AG09309 (cell line): ENCODE data around the gene MBP.
"Not testable (repeated sequence)": the region's sequence is repeated elsewhere in the genome, so short reads cannot be mapped to it uniquely, and the experiment has no call there.

Source experiments
- DNase-seq: peaks from one replicate; pipeline ENCODE4 v3.0.0-alpha.2; 2010; ENCODE audit warnings: low read depth
- H3K4me3 ChIP-seq: 2 replicates; pipeline ENCODE4 v1.5.1; 2011; ENCODE audit warnings: mild to moderate bottlenecking, low read depth, low read length, moderate library complexity; ENCODE audit not compliant: control insufficient read depth
- CTCF ChIP-seq: IDR thresholded peaks from 2 replicates; pipeline ENCODE4 v1.5.1; 2011; ENCODE audit warnings: mild to moderate bottlenecking, low read depth, low read length, inconsistent platforms; ENCODE audit not compliant: insufficient read depth, control insufficient read depth; ENCODE audit errors: missing control alignments

The MBP gene

GRCh38 chr18:77020561-77020960, 112.0 kb downstream of the MBP start:
- no peak for DNase-seq
- TF ChIP-seq CTCF, result no peak
- H3K4me3 ChIP-seq, result no peak overlapping the region

GRCh38 chr18:77019641-77020040, 112.9 kb downstream of the MBP start:
- TF ChIP-seq CTCF, result no peak
- DNase-seq, result no peak
- H3K4me3 ChIP-seq, result no peak overlapping the region

GRCh38 chr18:77018650-77019049, 113.9 kb downstream of the MBP start:
- DNase-seq, H3K4me3 ChIP-seq: not testable (repeated sequence)

GRCh38 chr18:77017355-77017754, 115.2 kb downstream of the MBP start:
- no peak overlapping the region for H3K4me3 ChIP-seq
- no peak for DNase-seq
- TF ChIP-seq CTCF, result no peak

- no peak for TF ChIP-seq CTCF
- H3K4me3 ChIP-seq, result no peak overlapping the region
- DNase-seq, result no peak
Observed at GRCh38 chr18:77016936-77017335, 115.6 kb downstream of the MBP start.

GRCh38 chr18:77015771-77016710, 116.5 kb downstream of the MBP start:
- TF ChIP-seq CTCF, result no peak
- no peak overlapping the region for H3K4me3 ChIP-seq
- no peak for DNase-seq

GRCh38 chr18:77015169-77015568, 117.4 kb downstream of the MBP start:
- no peak for TF ChIP-seq CTCF
- DNase-seq, result no peak
- H3K4me3 ChIP-seq, result no peak overlapping the region
